ENCODE measurements around the gene CNOT3. TPM values are rescaled to one million over a fixed set of nuclear protein-coding genes. Genes with fewer than 3 reads are reported as not detected.

CNOT3 gene
- total RNA-seq, 1 experiment from 2014 or later, result 76.7 TPM

- POLR2A ChIA-PET, result no interaction called here
- no TSS peak for BruUV-seq (replicated peaks)
- no peaks in the 10 kb centered on the region for H4K20me1 ChIP-seq (ENCODE audit: insufficient read depth)
- no peak overlapping the region for H3K27ac ChIP-seq (ENCODE audit: low read depth, low read length)
- no peaks in the 10 kb centered on the region for H3K9me2 ChIP-seq (ENCODE audit: insufficient read depth)
- H3K36me3 ChIP-seq (ENCODE audit: control insufficient read depth in 1 of 2, insufficient read depth in 2 of 2, low read length in 2 of 2), result peaks cover 22 to 31% of the 10 kb centered on the region in 2 experiments; a peak in 3 of 4 replicates
- H3K9ac ChIP-seq (ENCODE audit: low read length), result no peak overlapping the region
- CTCF ChIA-PET, result no interaction called here
- H3K4me3 ChIP-seq (replicated peaks in 1 of 2; ENCODE audit: low read depth in 1 of 2, low read length in 2 of 2), result no peak overlapping the region
- no peak overlapping the region for H3K4me2 ChIP-seq (ENCODE audit: low read length)
- ATAC-seq (no peak), DNase-seq (ENCODE audit: low read depth, low spot score) (no peak)
- H2AFZ ChIP-seq (ENCODE audit: low read depth, low read length, poor library complexity, severe bottlenecking), result no peak overlapping the region
- RAD21 ChIA-PET (ENCODE audit: low non-redundant PET in 1 of 2, low total read pairs in 2 of 2, uncharacterized antibody in 2 of 2, unreplicated experiment in 2 of 2), result no interaction called here
- intact Hi-C loops (cut with micrococcal nuclease), result no loop called here
- peaks cover 5 to 6% of the 10 kb centered on the region in 2 experiments; a peak in 2 of 4 replicates for H3K4me1 ChIP-seq (ENCODE audit: control insufficient read depth in 1 of 2, insufficient read depth in 2 of 2, low read length in 2 of 2)
- H3K9me3 ChIP-seq (ENCODE audit: control insufficient read depth in 1 of 2, insufficient read depth in 1 of 2, low read depth in 1 of 2, low read length in 2 of 2), result no peaks in the 10 kb centered on the region
- TF ChIP-seq MAX (IDR thresholded peaks at IDR 0.05) (no peak), REST (IDR thresholded peaks at IDR 0.05; ENCODE audit: low read depth) (no peak), FOSL1 (IDR thresholded peaks at IDR 0.05; ENCODE audit: low read depth) (no peak), EZH2 (IDR thresholded peaks at IDR 0.05) (no peak), ZNF274 (IDR thresholded peaks at IDR 0.05; ENCODE audit: low read depth, low read length) (no peak), SP1 (IDR thresholded peaks at IDR 0.05; ENCODE audit: low read depth) (no peak), POLR2AphosphoS5 (IDR thresholded peaks at IDR 0.05; ENCODE audit: low read depth, low read length) (no peak), CTCF (IDR thresholded peaks at IDR 0.05 in 2 of 3, conservative IDR thresholded peaks at IDR 0.05 in 1 of 3; ENCODE audit: borderline replicate concordance in 1 of 3, insufficient read depth in 1 of 3, low read depth in 2 of 3, low read length in 2 of 3) (no peak), CBX3 (IDR thresholded peaks at IDR 0.05; ENCODE audit: low read depth) (no peak), ZBTB33 (IDR thresholded peaks at IDR 0.05; ENCODE audit: extremely low read depth, insufficient replicate concordance, low read length) (no peak), YY1 (IDR thresholded peaks at IDR 0.05; ENCODE audit: extremely low read depth, insufficient replicate concordance, low read depth, low read length) (no peak), JUND (IDR thresholded peaks at IDR 0.05) (no peak), SRF (IDR thresholded peaks at IDR 0.05; ENCODE audit: low read depth) (no peak), ATF3 (IDR thresholded peaks at IDR 0.05) (no peak), EZH2phosphoT487 (IDR thresholded peaks at IDR 0.05; ENCODE audit: borderline replicate concordance) (no peak), POLR2A (IDR thresholded peaks at IDR 0.05; ENCODE audit: borderline replicate concordance, extremely low read depth, insufficient read depth, insufficient read length) (no peak), CEBPB (IDR thresholded peaks at IDR 0.05; ENCODE audit: low read depth) (no peak)
- no peaks in the 10 kb centered on the region for H3K79me2 ChIP-seq (ENCODE audit: insufficient read depth, low read length)
- no peaks in the 10 kb centered on the region for H3K27me3 ChIP-seq (ENCODE audit: insufficient read depth, low read length)
These were observed 8.0 kb upstream of the CNOT3 start for GRCh38 chr19:54129617-54129996.
